HCT116 (cell line): ENCODE measurements around the gene ALKBH8. TPM values are rescaled to one million over a fixed set of nuclear protein-coding genes. Genes with fewer than 3 reads are reported as not detected.

Experiments
- ATAC-seq: fragments of 200-7000 bp; cut with Tn5 transposase; 2 replicates; pipeline ENCODE4 v1.9.1; 2020; ENCODE audit warnings: mild to moderate bottlenecking, moderate library complexity
- BruUV-seq: library from RNA; stranded (reverse); fragments of 400-500 nt; replicated peaks from 2 replicates; lab custom pipeline; 2021; lab: Mats Ljungman, UMichigan
- CTCF ChIA-PET: fragments of 300-600 bp; sonication (Branson Sonifier 250); formaldehyde crosslinking; loops from one replicate; lab custom pipeline; 2021; ENCODE audit warnings: antibody characterized with exemption; lab: Charles Lee
- POLR2A ChIA-PET: fragments of 300-600, 350-600 bp; sonication (Branson Sonifier 250); formaldehyde crosslinking; loops from one replicate; lab custom pipeline; 2021; ENCODE audit warnings: antibody characterized with exemption; lab: Charles Lee
- RAD21 ChIA-PET, 2 experiments: fragments of 300-600 bp; sonication (Branson Sonifier 250); formaldehyde crosslinking; loops; one replicate each; lab custom pipeline; 2023; ENCODE audit warnings: low total read pairs in 2 of 2; ENCODE audit not compliant: uncharacterized antibody in 2 of 2, unreplicated experiment in 2 of 2, low non-redundant PET in 1 of 2; lab: Charles Lee
- DNase-seq: peaks from one replicate; pipeline ENCODE4 v3.0.0-alpha.2; 2010; ENCODE audit warnings: low read depth, low spot score
- H2AFZ ChIP-seq: fragments of 200-600 bp; shearing (Covaris generic), sonication (generic); 2 replicates; pipeline ENCODE4 v1.6.1; 2017; ENCODE audit warnings: low read depth, mixed run types, mixed read lengths, antibody characterized with exemption, low read length; ENCODE audit not compliant: poor library complexity, severe bottlenecking
- H3K27ac ChIP-seq: 2 replicates; pipeline ENCODE4 v1.5.1; 2012; ENCODE audit warnings: low read depth, low read length
- H3K27me3 ChIP-seq: fragments of 200-600 bp; sonication (generic); 2 replicates; pipeline ENCODE4 v1.6.1; 2016; ENCODE audit warnings: mixed run types, low read length, mixed read lengths; ENCODE audit not compliant: insufficient read depth
- H3K36me3 ChIP-seq, 2 experiments: fragments of 200-500 bp in 1 of 2; fragments of 200-600 bp in 1 of 2; sonication (Bioruptor generic) in 1 of 2; sonication (generic) in 1 of 2; 2 replicates each; pipeline versions ENCODE4 v1.5.1 to v1.6.1; 2014 to 2016; ENCODE audit warnings: low read length in 2 of 2, inconsistent platforms in 1 of 2, mixed read lengths in 1 of 2, mixed run types in 1 of 2; ENCODE audit not compliant: insufficient read depth in 2 of 2, control insufficient read depth in 1 of 2
- H3K4me1 ChIP-seq, 2 experiments: fragments of 200-600 bp in 1 of 2; sonication (generic) in 1 of 2; 2 replicates each; pipeline versions ENCODE4 v1.5.1 to v1.6.1; 2012 to 2017; ENCODE audit warnings: low read length in 2 of 2, inconsistent platforms in 1 of 2, mild to moderate bottlenecking in 1 of 2, mixed read lengths in 1 of 2, mixed run types in 1 of 2, moderate library complexity in 1 of 2; ENCODE audit not compliant: insufficient read depth in 2 of 2, control insufficient read depth in 1 of 2
- H3K4me2 ChIP-seq: fragments of 200-600 bp; sonication (generic); 2 replicates; pipeline ENCODE4 v1.6.1; 2017; ENCODE audit warnings: mixed run types, low read length, mixed read lengths
- H3K4me3 ChIP-seq, 2 experiments: fragments of 200-600 bp in 1 of 2; sonication (generic) in 1 of 2; replicated peaks in 1 of 2; 2 replicates each; pipeline ENCODE4 v1.5.1; 2011 to 2016; ENCODE audit warnings: low read length in 2 of 2, control low read depth in 1 of 2, low read depth in 1 of 2, mild to moderate bottlenecking in 1 of 2, mixed read lengths in 1 of 2, mixed run types in 1 of 2
- H3K79me2 ChIP-seq: fragments of 200-600 bp; sonication (generic); 2 replicates; pipeline ENCODE4 v1.6.1; 2017; ENCODE audit warnings: mild to moderate bottlenecking, mixed run types, low read length, moderate library complexity, mixed read lengths; ENCODE audit not compliant: insufficient read depth
- H3K9ac ChIP-seq: fragments of 200-600 bp; sonication (generic); 2 replicates; pipeline ENCODE4 v1.6.1; 2016; ENCODE audit warnings: low read length, mixed read lengths
- H3K9me2 ChIP-seq: fragments of 200-600 bp; sonication (generic), shearing (Covaris generic); 2 replicates; pipeline ENCODE4 v1.6.1; 2017; ENCODE audit warnings: mixed run types, mild to moderate bottlenecking, moderate library complexity; ENCODE audit not compliant: insufficient read depth
- H3K9me3 ChIP-seq, 2 experiments: fragments of 200-500 bp in 1 of 2; fragments of 200-600 bp in 1 of 2; sonication (Bioruptor generic) in 1 of 2; sonication (generic) in 1 of 2; 2 replicates each; pipeline ENCODE4 v1.6.1; 2014 to 2017; ENCODE audit warnings: low read length in 2 of 2, mixed read lengths in 2 of 2, inconsistent platforms in 1 of 2, low read depth in 1 of 2, mild to moderate bottlenecking in 1 of 2, mixed run types in 1 of 2, moderate library complexity in 1 of 2; ENCODE audit not compliant: control insufficient read depth in 1 of 2, insufficient read depth in 1 of 2
- H4K20me1 ChIP-seq: fragments of 200-600 bp; sonication (generic), shearing (Covaris generic); 2 replicates; pipeline ENCODE4 v1.6.1; 2017; ENCODE audit warnings: mixed run types, mild to moderate bottlenecking, moderate library complexity; ENCODE audit not compliant: insufficient read depth
- EGR1 ChIP-seq: IDR thresholded peaks from 2 replicates; pipeline ENCODE4 v1.6.1; 2012; ENCODE audit warnings: low read depth
- ELF1 ChIP-seq: IDR thresholded peaks from 2 replicates; pipeline ENCODE4 v1.6.1; 2012; ENCODE audit warnings: low read depth, borderline replicate concordance
- EZH2phosphoT487 ChIP-seq: fragments of 200-600 bp; IDR thresholded peaks from 2 replicates; pipeline ENCODE4 v1.6.1; 2018; ENCODE audit warnings: antibody characterized with exemption, borderline replicate concordance
- JUND ChIP-seq: IDR thresholded peaks from 2 replicates; pipeline ENCODE4 v1.6.1; 2012
- POLR2A ChIP-seq: IDR thresholded peaks from 2 replicates; pipeline ENCODE4 v1.7.0; 2011; ENCODE audit warnings: borderline replicate concordance; ENCODE audit not compliant: insufficient read depth, insufficient read length; ENCODE audit errors: extremely low read depth
- RAD21 ChIP-seq: IDR thresholded peaks from 2 replicates; pipeline ENCODE4 v1.6.1; 2012; ENCODE audit warnings: low read depth, mild to moderate bottlenecking
- SIN3A ChIP-seq: IDR thresholded peaks from 2 replicates; pipeline ENCODE4 v1.6.1; 2012; ENCODE audit warnings: low read depth
- SRF ChIP-seq: IDR thresholded peaks from 2 replicates; pipeline ENCODE4 v1.6.1; 2012; ENCODE audit warnings: low read depth
- YY1 ChIP-seq: IDR thresholded peaks from 2 replicates; pipeline ENCODE4 v1.6.1; 2011; ENCODE audit warnings: low read length, low read depth, moderate library complexity, mild to moderate bottlenecking; ENCODE audit not compliant: insufficient replicate concordance; ENCODE audit errors: extremely low read depth
- ZBTB33 ChIP-seq: IDR thresholded peaks from 2 replicates; pipeline ENCODE4 v1.6.1; 2011; ENCODE audit warnings: mild to moderate bottlenecking, low read length, moderate library complexity; ENCODE audit not compliant: insufficient replicate concordance; ENCODE audit errors: extremely low read depth
- ZFX ChIP-seq: fragments of 450-650 bp; IDR thresholded peaks from 2 replicates; pipeline ENCODE4 v1.6.1; 2017
- intact Hi-C: fragments of 100-400 bp; cut with micrococcal nuclease; formaldehyde crosslinking; loops from 2 replicates; pipeline ENCODE4 v1.10.0; 2022
- total RNA-seq: library from RNA; stranded (reverse); gene quantifications from one replicate; pipeline ENCODE4 v1.2.1, GENCODE V29; 2021; ENCODE audit not compliant: unreplicated experiment

ALKBH8 gene
- total RNA-seq, 1 experiment from 2014 or later: 11.6 TPM

DNA sequence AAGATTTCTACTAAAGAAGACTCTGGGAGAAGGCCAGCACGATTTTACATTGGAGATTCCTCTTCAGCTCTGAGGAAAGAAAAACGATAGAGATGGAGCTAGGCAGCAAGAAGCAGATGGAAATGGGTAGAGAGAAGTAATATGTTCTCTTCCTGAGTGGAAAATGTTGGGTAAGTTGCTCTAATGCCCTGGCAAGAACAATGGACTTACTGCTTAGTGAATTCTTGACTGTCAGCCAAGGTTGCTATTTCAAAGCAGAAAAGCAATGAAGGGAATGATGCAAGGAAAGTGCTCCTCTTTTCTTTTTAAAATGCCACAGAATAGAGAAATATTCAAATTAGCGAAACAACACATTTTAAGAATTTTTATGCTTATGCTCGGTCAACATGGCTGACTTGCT is 69.5 kb downstream of the ALKBH8 start:
- no peak for DNase-seq

GRCh38 chr11:107494055-107494454 is 71.5 kb downstream of the ALKBH8 start:
- TF ChIP-seq SRF: no peak
- no peak for TF ChIP-seq POLR2A
- no peak for TF ChIP-seq YY1
- TF ChIP-seq ZBTB33: no peak
- no peak for TF ChIP-seq RAD21
- no peak for TF ChIP-seq SIN3A
- no peak for TF ChIP-seq ZFX
- TF ChIP-seq EGR1: no peak
- Histone ChIP-seq H3K4me2 (no peak overlapping the region), H4K20me1 (no peaks in the 10 kb centered on the region), H3K4me1 (peaks cover 0 to 7% of the 10 kb centered on the region in 2 experiments; a peak in 2 of 4 replicates), H2AFZ (no peak overlapping the region), H3K36me3 (no peaks in the 10 kb centered on the region), H3K27ac (no peak overlapping the region), H3K9ac (no peak overlapping the region), H3K9me3 (no peaks in the 10 kb centered on the region), H3K4me3 (no peak overlapping the region), H3K9me2 (no peaks in the 10 kb centered on the region), H3K27me3 (no peaks in the 10 kb centered on the region), H3K79me2 (no peaks in the 10 kb centered on the region)
- ATAC-seq: no peak
- intact Hi-C loops: no loop called here
- RAD21 ChIA-PET: no interaction called here
- POLR2A ChIA-PET: no interaction called here
- DNase-seq: no peak
- BruUV-seq: no TSS peak
- CTCF ChIA-PET: no interaction called here

More for the DNA sequence above, 69.5 kb downstream of the ALKBH8 start:
- Histone ChIP-seq H3K79me2 (no peaks in the 10 kb centered on the region), H3K36me3 (no peaks in the 10 kb centered on the region)
- no peak for ATAC-seq
- no TSS peak for BruUV-seq
- TF ChIP-seq ELF1 (no peak), EZH2phosphoT487 (no peak), JUND (no peak), RAD21 (no peak)
- TF ChIP-seq, all 23 proteins: peak for 0
- ChIA-PET RAD21 (no interaction called here), CTCF (no interaction called here), POLR2A (no interaction called here)
- no peaks in the 10 kb centered on the region for H3K27me3 ChIP-seq
- H3K4me1 ChIP-seq: peaks cover 0 to 7% of the 10 kb centered on the region in 2 experiments; a peak in 2 of 4 replicates
- no peaks in the 10 kb centered on the region for H3K9me3 ChIP-seq
- no peak overlapping the region for H3K4me2 ChIP-seq
- H3K9me2 ChIP-seq: no peaks in the 10 kb centered on the region
- no peaks in the 10 kb centered on the region for H4K20me1 ChIP-seq
- H3K27ac ChIP-seq: no peak overlapping the region
- no peak overlapping the region for H2AFZ ChIP-seq
- intact Hi-C loops: no loop called here
- no peak overlapping the region for H3K4me3 ChIP-seq
- no peak overlapping the region for H3K9ac ChIP-seq
